ACC112 (cell line): ENCODE data around the gene MRTO4.

Source experiments
- H2AFZ ChIP-seq: fragments of 200-600 bp; sonication (generic); one replicate; pipeline ENCODE4 v1.6.0; 2017; ENCODE audit warnings: antibody characterized with exemption, low read length; ENCODE audit not compliant: unreplicated experiment
- H3K27ac ChIP-seq: fragments of 200-600 bp; sonication (generic); 2 replicates; pipeline ENCODE4 v1.5.1; 2014; ENCODE audit warnings: low read depth, mild to moderate bottlenecking, antibody characterized with exemption, low read length, moderate library complexity
- H3K27me3 ChIP-seq: fragments of 200-600 bp; sonication (generic); 2 replicates; pipeline ENCODE4 v1.6.1; 2014; ENCODE audit warnings: mild to moderate bottlenecking, antibody characterized with exemption, low read length, moderate library complexity, mixed read lengths; ENCODE audit not compliant: insufficient read depth
- H3K36me3 ChIP-seq: fragments of 200-600 bp; sonication (generic); 2 replicates; pipeline ENCODE4 v1.6.1; 2016; ENCODE audit warnings: mild to moderate bottlenecking, antibody characterized with exemption, low read length, moderate library complexity, mixed read lengths; ENCODE audit not compliant: insufficient read depth
- H3K4me1 ChIP-seq: fragments of 200-600 bp; sonication (generic); one replicate; pipeline ENCODE4 v1.6.1; 2016; ENCODE audit warnings: low read length, mixed read lengths; ENCODE audit not compliant: insufficient read depth, unreplicated experiment, control insufficient read depth
- H3K4me3 ChIP-seq: fragments of 200-600 bp; sonication (generic); 2 replicates; pipeline ENCODE4 v1.5.1; 2014; ENCODE audit warnings: mild to moderate bottlenecking, low read depth, low read length
- H3K79me2 ChIP-seq: fragments of 200-600 bp; sonication (generic); one replicate; pipeline ENCODE4 v1.6.0; 2016; ENCODE audit warnings: low read length; ENCODE audit not compliant: control insufficient read depth, unreplicated experiment, insufficient read depth

Gene MRTO4

GRCh38 chr1:19251305-19252196 is at the start of gene MRTO4, which contains the start of gene EMC1:
MRTO4 (plus strand) TSS chr1:19251805; CDS start chr1:19251836, 31 bp downstream.
EMC1 (minus strand) TSS chr1:19251524; CDS start chr1:19251509, 15 bp downstream.
- peaks cover 9% of the 10 kb centered on the region for H3K36me3 ChIP-seq

GRCh38 chr1:19202396-19202795 is 49.2 kb upstream of the MRTO4 start:
- Histone ChIP-seq H3K4me1 (peaks cover 47% of the 10 kb centered on the region), H3K27ac (no peak overlapping the region), H3K79me2 (peaks cover 91% of the 10 kb centered on the region), H2AFZ (no peak overlapping the region), H3K36me3 (peaks cover 27% of the 10 kb centered on the region), H3K4me3 (no peak overlapping the region), H3K27me3 (no peaks in the 10 kb centered on the region)

More at GRCh38 chr1:19251305-19252196, at the start of gene MRTO4, which contains the start of gene EMC1:
- Histone ChIP-seq H3K4me3 (peak within 1 kb of the TSS; percentile 86), H3K27ac (peak within 1 kb of the TSS; percentile 91), H3K79me2 (peaks cover 91% of the 10 kb centered on the region), H3K27me3 (no peaks in the 10 kb centered on the region), H3K4me1 (peaks cover 27% of the 10 kb centered on the region), H2AFZ (peak within 1 kb of the TSS; percentile 93)

GRCh38 chr1:19203440-19203839 is 48.2 kb upstream of the MRTO4 start:
- Histone ChIP-seq H3K4me1 (peaks cover 54% of the 10 kb centered on the region), H2AFZ (no peak overlapping the region), H3K4me3 (no peak overlapping the region), H3K27ac (peak overlapping the region; percentile 38; the same call in 1 of the 2 replicates), H3K79me2 (peaks cover 100% of the 10 kb centered on the region), H3K36me3 (peaks cover 16% of the 10 kb centered on the region; the same call in 1 of the 2 replicates), H3K27me3 (no peaks in the 10 kb centered on the region)

GRCh38 chr1:19204446-19205266 is 46.9 kb upstream of the MRTO4 start:
- Histone ChIP-seq H3K36me3 (0 out of 2 replicates have a peak, but pooled peaks cover 4% of the 10 kb centered on the region), H3K4me1 (peaks cover 56% of the 10 kb centered on the region), H3K27ac (peak overlapping the region; percentile 47), H3K79me2 (peaks cover 100% of the 10 kb centered on the region), H3K4me3 (peak overlapping the region; percentile 46; the same call in 1 of the 2 replicates), H3K27me3 (no peaks in the 10 kb centered on the region), H2AFZ (no peak overlapping the region)

GRCh38 chr1:19205403-19205802 is 46.2 kb upstream of the MRTO4 start:
- peaks cover 99% of the 10 kb centered on the region for H3K79me2 ChIP-seq
- H3K4me1 ChIP-seq: peaks cover 56% of the 10 kb centered on the region
- H2AFZ ChIP-seq: no peak overlapping the region
- no peaks in the 10 kb centered on the region for H3K36me3 ChIP-seq
- H3K27me3 ChIP-seq: no peaks in the 10 kb centered on the region
- H3K27ac ChIP-seq: peak overlapping the region; percentile 47; the same call in 1 of the 2 replicates
- H3K4me3 ChIP-seq: no peak overlapping the region

- Histone ChIP-seq H3K27ac (no peak overlapping the region), H3K36me3 (no peaks in the 10 kb centered on the region), H3K4me1 (peaks cover 56% of the 10 kb centered on the region), H2AFZ (no peak overlapping the region), H3K4me3 (no peak overlapping the region), H3K79me2 (peaks cover 99% of the 10 kb centered on the region), H3K27me3 (no peaks in the 10 kb centered on the region)
Measured at GRCh38 chr1:19205845-19206244, 45.8 kb upstream of the MRTO4 start.

GRCh38 chr1:19206947-19207346 is 44.7 kb upstream of the MRTO4 start:
- Histone ChIP-seq H2AFZ (no peak overlapping the region), H3K27me3 (no peaks in the 10 kb centered on the region), H3K4me1 (peaks cover 60% of the 10 kb centered on the region)

GRCh38 chr1:19208710-19209438 is 42.7 kb upstream of the MRTO4 start:
- Histone ChIP-seq H3K79me2 (peaks cover 99% of the 10 kb centered on the region), H3K27ac (peak overlapping the region; percentile 90), H2AFZ (no peak overlapping the region), H3K36me3 (0 out of 2 replicates have a peak, but pooled peaks cover 10% of the 10 kb centered on the region), H3K4me3 (peak overlapping the region; percentile 98), H3K4me1 (peaks cover 58% of the 10 kb centered on the region), H3K27me3 (no peaks in the 10 kb centered on the region)

More at GRCh38 chr1:19206947-19207346, 44.7 kb upstream of the MRTO4 start:
- no peak overlapping the region for H3K4me3 ChIP-seq
- H3K36me3 ChIP-seq: no peaks in the 10 kb centered on the region
- no peak overlapping the region for H3K27ac ChIP-seq
- peaks cover 99% of the 10 kb centered on the region for H3K79me2 ChIP-seq

- no peak overlapping the region for H2AFZ ChIP-seq
- peaks cover 99% of the 10 kb centered on the region for H3K79me2 ChIP-seq
- no peaks in the 10 kb centered on the region for H3K27me3 ChIP-seq
- peak overlapping the region; percentile 90 for H3K27ac ChIP-seq
- H3K4me1 ChIP-seq: peaks cover 54% of the 10 kb centered on the region
- peaks cover 14% of the 10 kb centered on the region; the same call in 1 of the 2 replicates for H3K36me3 ChIP-seq
- H3K4me3 ChIP-seq: peak overlapping the region; percentile 98
Measured at GRCh38 chr1:19209439-19209989, 42.1 kb upstream of the MRTO4 start.
